GM12878 (cell line): Measurements from ENCODE around the gene SYNDIG1.

Source experiments
- DPF2 ChIP-seq: fragments of 450-650 bp; IDR thresholded peaks from 2 replicates; pipeline ENCODE4 v1.6.1; 2017; ENCODE audit warnings: mild to moderate bottlenecking
- EZH2 ChIP-seq: IDR thresholded peaks from 2 replicates; pipeline ENCODE4 v1.6.1; 2012; ENCODE audit warnings: low read depth, mild to moderate bottlenecking, control low read depth, inconsistent platforms, low read length, borderline replicate concordance; ENCODE audit not compliant: control insufficient read depth
- RAD21 ChIP-seq: IDR thresholded peaks from 2 replicates; pipeline ENCODE4 v1.6.1; 2011; ENCODE audit warnings: mild to moderate bottlenecking, low read depth, low read length, moderate library complexity; ENCODE audit not compliant: insufficient read depth
- TAF1 ChIP-seq: IDR thresholded peaks from 2 replicates; pipeline ENCODE4 v1.6.1; 2011; ENCODE audit warnings: mild to moderate bottlenecking, low read depth, low read length, borderline replicate concordance
- TF ChIP-seq, protein P1 (sequence below): fragments of 450-650 bp; formaldehyde crosslinking; IDR thresholded peaks from 2 replicates; pipeline ENCODE4 v1.5.0; 2022; ENCODE audit warnings: mild to moderate bottlenecking, missing genetic modification characterization
- TF ChIP-seq, protein P2 (sequence below), 3 experiments: IDR thresholded peaks in 2 of 3; conservative IDR thresholded peaks in 1 of 3; 2 replicates each; pipeline ENCODE4 v1.5.1; 2011; ENCODE audit warnings: low read depth in 3 of 3, low read length in 3 of 3, mild to moderate bottlenecking in 3 of 3, control low read depth in 2 of 3, moderate library complexity in 2 of 3, inconsistent platforms in 1 of 3, mixed read lengths in 1 of 3; ENCODE audit not compliant: control insufficient read depth in 2 of 3, insufficient read depth in 1 of 3; ENCODE audit errors: extremely low read depth in 1 of 3

DNA sequence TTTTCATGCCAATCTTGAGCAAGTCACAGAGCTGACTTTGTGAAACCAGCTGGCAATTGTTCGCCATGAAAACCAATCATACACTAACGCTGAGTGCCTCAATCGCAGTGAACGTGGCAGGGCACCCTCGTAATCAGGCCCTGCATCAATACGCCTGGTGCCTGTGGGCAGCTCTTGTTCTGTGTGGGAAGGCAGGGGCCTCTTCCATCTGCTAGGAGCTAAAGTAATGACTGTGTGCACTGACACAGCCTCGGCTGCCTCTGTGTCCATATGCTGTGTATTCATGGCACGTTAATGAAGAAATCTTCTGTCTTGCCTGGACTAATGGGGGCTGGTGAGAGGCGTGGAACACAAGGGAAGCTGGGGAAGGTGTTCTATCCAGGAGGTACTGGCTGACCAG is 27.8 kb upstream of the SYNDIG1 start:
- TF ChIP-seq EZH2 (no peak), DPF2 (no peak), TAF1 (no peak), RAD21 (no peak)
- TF ChIP-seq, protein P1, sequence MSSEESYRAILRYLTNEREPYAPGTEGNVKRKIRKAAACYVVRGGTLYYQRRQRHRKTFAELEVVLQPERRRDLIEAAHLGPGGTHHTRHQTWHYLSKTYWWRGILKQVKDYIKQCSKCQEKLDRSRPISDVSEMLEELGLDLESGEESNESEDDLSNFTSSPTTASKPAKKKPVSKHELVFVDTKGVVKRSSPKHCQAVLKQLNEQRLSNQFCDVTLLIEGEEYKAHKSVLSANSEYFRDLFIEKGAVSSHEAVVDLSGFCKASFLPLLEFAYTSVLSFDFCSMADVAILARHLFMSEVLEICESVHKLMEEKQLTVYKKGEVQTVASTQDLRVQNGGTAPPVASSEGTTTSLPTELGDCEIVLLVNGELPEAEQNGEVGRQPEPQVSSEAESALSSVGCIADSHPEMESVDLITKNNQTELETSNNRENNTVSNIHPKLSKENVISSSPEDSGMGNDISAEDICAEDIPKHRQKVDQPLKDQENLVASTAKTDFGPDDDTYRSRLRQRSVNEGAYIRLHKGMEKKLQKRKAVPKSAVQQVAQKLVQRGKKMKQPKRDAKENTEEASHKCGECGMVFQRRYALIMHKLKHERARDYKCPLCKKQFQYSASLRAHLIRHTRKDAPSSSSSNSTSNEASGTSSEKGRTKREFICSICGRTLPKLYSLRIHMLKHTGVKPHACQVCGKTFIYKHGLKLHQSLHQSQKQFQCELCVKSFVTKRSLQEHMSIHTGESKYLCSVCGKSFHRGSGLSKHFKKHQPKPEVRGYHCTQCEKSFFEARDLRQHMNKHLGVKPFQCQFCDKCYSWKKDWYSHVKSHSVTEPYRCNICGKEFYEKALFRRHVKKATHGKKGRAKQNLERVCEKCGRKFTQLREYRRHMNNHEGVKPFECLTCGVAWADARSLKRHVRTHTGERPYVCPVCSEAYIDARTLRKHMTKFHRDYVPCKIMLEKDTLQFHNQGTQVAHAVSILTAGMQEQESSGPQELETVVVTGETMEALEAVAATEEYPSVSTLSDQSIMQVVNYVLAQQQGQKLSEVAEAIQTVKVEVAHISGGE (CRISPR knock-in tag), result no peak
- TF ChIP-seq, protein P2, sequence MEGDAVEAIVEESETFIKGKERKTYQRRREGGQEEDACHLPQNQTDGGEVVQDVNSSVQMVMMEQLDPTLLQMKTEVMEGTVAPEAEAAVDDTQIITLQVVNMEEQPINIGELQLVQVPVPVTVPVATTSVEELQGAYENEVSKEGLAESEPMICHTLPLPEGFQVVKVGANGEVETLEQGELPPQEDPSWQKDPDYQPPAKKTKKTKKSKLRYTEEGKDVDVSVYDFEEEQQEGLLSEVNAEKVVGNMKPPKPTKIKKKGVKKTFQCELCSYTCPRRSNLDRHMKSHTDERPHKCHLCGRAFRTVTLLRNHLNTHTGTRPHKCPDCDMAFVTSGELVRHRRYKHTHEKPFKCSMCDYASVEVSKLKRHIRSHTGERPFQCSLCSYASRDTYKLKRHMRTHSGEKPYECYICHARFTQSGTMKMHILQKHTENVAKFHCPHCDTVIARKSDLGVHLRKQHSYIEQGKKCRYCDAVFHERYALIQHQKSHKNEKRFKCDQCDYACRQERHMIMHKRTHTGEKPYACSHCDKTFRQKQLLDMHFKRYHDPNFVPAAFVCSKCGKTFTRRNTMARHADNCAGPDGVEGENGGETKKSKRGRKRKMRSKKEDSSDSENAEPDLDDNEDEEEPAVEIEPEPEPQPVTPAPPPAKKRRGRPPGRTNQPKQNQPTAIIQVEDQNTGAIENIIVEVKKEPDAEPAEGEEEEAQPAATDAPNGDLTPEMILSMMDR (IDR thresholded peaks at IDR 0.05 in 2 of 3, conservative IDR thresholded peaks at IDR 0.05 in 1 of 3; ENCODE audit: control insufficient read depth in 2 of 3, extremely low read depth in 1 of 3, insufficient read depth in 1 of 3, low read depth in 3 of 3, low read length in 3 of 3), result no peak
